ENCODE results near the gene OPHN1. TPM values are rescaled to one million over a fixed set of nuclear protein-coding genes. Genes with fewer than 3 reads are reported as not detected.

OPHN1 gene
- polyA plus RNA-seq, 1 donor from 2014 or later, result 7.6 TPM

DNA sequence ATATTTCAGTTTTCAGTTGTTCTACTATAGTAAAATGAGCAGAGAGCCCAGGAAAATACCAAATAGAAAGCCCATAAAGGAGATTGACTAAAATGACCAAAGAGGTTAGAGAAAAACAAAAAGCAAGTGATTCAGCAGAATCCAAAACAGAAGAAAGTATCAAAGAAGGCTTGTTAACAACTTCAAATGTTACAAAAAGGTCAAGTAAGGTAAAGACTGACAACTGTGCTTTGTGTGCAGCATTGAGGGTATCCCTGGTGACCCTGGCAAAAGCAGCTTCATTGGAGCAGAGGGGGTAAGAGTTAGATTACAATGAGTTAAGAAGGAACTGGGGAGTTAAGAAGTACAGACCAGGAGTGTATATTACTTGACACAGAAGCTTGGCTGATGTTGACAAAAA lies 317.9 kb downstream of the OPHN1 start:
- Histone ChIP-seq H3K27me3 (ENCODE audit: insufficient read depth, low read depth, low read length) (no peaks in the 10 kb centered on the region), H3K9me3 (ENCODE audit: low read length) (no peaks in the 10 kb centered on the region), H3K4me3 (ENCODE audit: low read length) (no peak overlapping the region), H3K36me3 (ENCODE audit: insufficient read depth, low read length) (no peaks in the 10 kb centered on the region), H3K79me2 (replicated peaks; ENCODE audit: insufficient read depth, low read length) (no peaks in the 10 kb centered on the region), H3K4me2 (ENCODE audit: low read length) (no peak overlapping the region), H3K27ac (ENCODE audit: low read length) (no peak overlapping the region), H3K9me2 (ENCODE audit: insufficient read depth, low read length) (no peaks in the 10 kb centered on the region), H3F3A (ENCODE audit: insufficient read depth, low read length, poor library complexity, severe bottlenecking) (no peaks in the 10 kb centered on the region), H3K9ac (ENCODE audit: low read length) (no peak overlapping the region), H4K20me1 (ENCODE audit: insufficient read depth) (no peaks in the 10 kb centered on the region), H2AFZ (ENCODE audit: low read depth, low read length) (no peak overlapping the region)
- TF ChIP-seq RAD21 (conservative IDR thresholded peaks at IDR 0.05) (no peak), MXI1 (conservative IDR thresholded peaks at IDR 0.05; ENCODE audit: poor library complexity, severe bottlenecking) (no peak), POLR2AphosphoS5 (IDR thresholded peaks at IDR 0.05) (no peak), EP300 (conservative IDR thresholded peaks at IDR 0.05; ENCODE audit: poor library complexity, severe bottlenecking) (no peak), EZH2 (IDR thresholded peaks at IDR 0.05; ENCODE audit: borderline replicate concordance, insufficient read depth, low read length, poor library complexity, severe bottlenecking) (no peak), TAF1 (IDR thresholded peaks at IDR 0.05; ENCODE audit: low read depth) (no peak), SMC3 (conservative IDR thresholded peaks at IDR 0.05; ENCODE audit: poor library complexity) (no peak)
- TF ChIP-seq, protein P1, sequence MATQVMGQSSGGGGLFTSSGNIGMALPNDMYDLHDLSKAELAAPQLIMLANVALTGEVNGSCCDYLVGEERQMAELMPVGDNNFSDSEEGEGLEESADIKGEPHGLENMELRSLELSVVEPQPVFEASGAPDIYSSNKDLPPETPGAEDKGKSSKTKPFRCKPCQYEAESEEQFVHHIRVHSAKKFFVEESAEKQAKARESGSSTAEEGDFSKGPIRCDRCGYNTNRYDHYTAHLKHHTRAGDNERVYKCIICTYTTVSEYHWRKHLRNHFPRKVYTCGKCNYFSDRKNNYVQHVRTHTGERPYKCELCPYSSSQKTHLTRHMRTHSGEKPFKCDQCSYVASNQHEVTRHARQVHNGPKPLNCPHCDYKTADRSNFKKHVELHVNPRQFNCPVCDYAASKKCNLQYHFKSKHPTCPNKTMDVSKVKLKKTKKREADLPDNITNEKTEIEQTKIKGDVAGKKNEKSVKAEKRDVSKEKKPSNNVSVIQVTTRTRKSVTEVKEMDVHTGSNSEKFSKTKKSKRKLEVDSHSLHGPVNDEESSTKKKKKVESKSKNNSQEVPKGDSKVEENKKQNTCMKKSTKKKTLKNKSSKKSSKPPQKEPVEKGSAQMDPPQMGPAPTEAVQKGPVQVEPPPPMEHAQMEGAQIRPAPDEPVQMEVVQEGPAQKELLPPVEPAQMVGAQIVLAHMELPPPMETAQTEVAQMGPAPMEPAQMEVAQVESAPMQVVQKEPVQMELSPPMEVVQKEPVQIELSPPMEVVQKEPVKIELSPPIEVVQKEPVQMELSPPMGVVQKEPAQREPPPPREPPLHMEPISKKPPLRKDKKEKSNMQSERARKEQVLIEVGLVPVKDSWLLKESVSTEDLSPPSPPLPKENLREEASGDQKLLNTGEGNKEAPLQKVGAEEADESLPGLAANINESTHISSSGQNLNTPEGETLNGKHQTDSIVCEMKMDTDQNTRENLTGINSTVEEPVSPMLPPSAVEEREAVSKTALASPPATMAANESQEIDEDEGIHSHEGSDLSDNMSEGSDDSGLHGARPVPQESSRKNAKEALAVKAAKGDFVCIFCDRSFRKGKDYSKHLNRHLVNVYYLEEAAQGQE (IDR thresholded peaks at IDR 0.05; ENCODE audit: borderline replicate concordance), result no peak
- TF ChIP-seq, protein P2, sequence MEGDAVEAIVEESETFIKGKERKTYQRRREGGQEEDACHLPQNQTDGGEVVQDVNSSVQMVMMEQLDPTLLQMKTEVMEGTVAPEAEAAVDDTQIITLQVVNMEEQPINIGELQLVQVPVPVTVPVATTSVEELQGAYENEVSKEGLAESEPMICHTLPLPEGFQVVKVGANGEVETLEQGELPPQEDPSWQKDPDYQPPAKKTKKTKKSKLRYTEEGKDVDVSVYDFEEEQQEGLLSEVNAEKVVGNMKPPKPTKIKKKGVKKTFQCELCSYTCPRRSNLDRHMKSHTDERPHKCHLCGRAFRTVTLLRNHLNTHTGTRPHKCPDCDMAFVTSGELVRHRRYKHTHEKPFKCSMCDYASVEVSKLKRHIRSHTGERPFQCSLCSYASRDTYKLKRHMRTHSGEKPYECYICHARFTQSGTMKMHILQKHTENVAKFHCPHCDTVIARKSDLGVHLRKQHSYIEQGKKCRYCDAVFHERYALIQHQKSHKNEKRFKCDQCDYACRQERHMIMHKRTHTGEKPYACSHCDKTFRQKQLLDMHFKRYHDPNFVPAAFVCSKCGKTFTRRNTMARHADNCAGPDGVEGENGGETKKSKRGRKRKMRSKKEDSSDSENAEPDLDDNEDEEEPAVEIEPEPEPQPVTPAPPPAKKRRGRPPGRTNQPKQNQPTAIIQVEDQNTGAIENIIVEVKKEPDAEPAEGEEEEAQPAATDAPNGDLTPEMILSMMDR (IDR thresholded peaks at IDR 0.05; ENCODE audit: poor library complexity, severe bottlenecking), result no peak

DNA sequence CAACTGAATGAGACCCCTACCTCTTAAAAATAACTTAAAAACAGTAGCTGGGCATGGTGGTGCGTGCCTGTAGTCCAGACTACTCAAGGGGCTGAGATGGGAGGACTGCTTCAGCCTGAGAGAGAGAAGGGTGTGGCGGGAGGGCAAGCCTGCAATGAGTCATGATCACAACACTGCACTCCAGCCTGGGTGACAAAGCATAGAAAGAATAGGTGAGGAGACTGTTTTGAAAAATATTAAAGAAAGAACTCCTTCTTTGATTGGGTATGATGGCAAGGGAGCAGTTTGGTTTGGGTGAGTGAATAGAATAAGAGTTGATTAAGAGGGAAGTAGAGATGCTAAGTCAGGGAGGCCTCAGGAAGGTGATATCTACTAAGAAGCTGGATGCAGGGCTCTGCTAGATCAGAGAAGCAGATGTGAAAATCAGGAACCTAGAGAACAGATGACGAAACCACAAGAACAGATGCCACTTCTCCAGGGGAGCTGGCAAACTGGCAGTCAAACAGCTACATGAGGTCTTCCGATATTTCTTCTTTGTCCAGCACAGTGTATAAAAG lies 318.6 kb downstream of the OPHN1 start:
- no peaks in the 10 kb centered on the region for H3K9me3 ChIP-seq (ENCODE audit: low read length)
- no peaks in the 10 kb centered on the region for H3K79me2 ChIP-seq (replicated peaks; ENCODE audit: insufficient read depth, low read length)
- H3K4me3 ChIP-seq (ENCODE audit: low read length), result no peak overlapping the region
- H4K20me1 ChIP-seq (ENCODE audit: insufficient read depth), result no peaks in the 10 kb centered on the region
- TF ChIP-seq TAF1 (IDR thresholded peaks at IDR 0.05; ENCODE audit: low read depth) (no peak), EP300 (conservative IDR thresholded peaks at IDR 0.05; ENCODE audit: poor library complexity, severe bottlenecking) (no peak), SMC3 (conservative IDR thresholded peaks at IDR 0.05; ENCODE audit: poor library complexity) (no peak), RAD21 (conservative IDR thresholded peaks at IDR 0.05) (no peak)
- no peak overlapping the region for H3K4me2 ChIP-seq (ENCODE audit: low read length)
- H2AFZ ChIP-seq (ENCODE audit: low read depth, low read length), result no peak overlapping the region
- no peaks in the 10 kb centered on the region for H3K9me2 ChIP-seq (ENCODE audit: insufficient read depth, low read length)
- H3K27ac ChIP-seq (ENCODE audit: low read length), result no peak overlapping the region
- no peaks in the 10 kb centered on the region for H3K27me3 ChIP-seq (ENCODE audit: insufficient read depth, low read depth, low read length)
- H3F3A ChIP-seq (ENCODE audit: insufficient read depth, low read length, poor library complexity, severe bottlenecking), result no peaks in the 10 kb centered on the region
- H3K36me3 ChIP-seq (ENCODE audit: insufficient read depth, low read length), result no peaks in the 10 kb centered on the region
- H3K9ac ChIP-seq (ENCODE audit: low read length), result no peak overlapping the region
